HG03175 (cell line): ENCODE results near the gene WNT10A.

Experiments
- ATAC-seq: cut with Tn5 transposase; IDR thresholded peaks from one replicate; pipeline ENCODE4 v1.9.1; 2021; ENCODE audit warnings: mild to moderate bottlenecking, moderate library complexity; ENCODE audit not compliant: unreplicated experiment

The WNT10A gene

DNA sequence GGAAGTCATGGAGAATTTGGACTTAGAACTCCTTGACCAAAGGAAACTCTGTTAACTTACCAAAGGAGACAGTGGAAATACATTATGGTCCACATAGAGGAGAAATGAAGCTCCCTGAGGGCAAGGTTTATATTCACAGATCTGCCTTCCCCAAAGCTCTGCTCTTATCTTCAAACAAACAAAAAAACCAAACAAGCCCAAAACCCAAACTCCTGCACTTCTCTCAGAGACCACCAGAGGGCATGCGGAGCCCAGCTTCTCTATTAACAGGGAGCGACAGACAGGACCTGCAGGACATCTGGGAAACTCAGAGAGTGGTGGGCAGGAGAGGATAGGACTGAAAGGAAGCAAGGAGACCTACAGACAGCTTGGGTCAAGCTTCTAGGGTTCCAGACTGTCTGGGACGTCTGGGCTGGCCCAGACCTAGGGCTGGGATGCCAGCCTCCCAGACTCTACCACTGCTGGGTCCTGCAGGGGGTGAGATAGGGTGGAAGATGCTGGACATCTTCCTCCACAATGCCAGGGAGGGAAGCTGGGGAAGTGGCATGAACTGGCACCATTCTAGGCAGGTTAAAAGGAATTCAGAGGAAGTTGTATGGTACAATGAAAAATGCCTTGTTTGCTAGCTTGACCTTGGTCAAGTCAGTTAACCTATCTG is 4.0 kb upstream of the WNT10A start:
- no peak for ATAC-seq

DNA sequence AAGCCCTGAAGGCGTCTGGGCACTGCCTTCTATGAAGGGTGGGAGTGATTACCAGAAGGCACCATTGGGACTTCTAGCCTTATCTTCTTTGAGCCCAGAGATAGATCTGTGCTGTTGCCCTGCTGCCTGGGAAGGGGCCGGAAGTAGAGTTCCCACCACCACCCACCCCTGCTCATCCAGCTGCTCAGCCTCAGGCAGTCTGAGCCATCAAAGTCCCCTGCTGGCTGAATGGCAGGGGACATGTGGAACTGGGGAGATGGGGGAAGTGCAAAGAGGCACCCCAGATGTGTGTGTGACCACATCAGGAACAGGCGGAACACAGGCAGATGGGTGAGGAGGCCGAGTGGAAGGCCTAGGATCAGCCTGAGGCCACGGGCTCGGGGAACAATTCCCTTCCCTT is 3.3 kb upstream of the WNT10A start:
- no peak for ATAC-seq

DNA sequence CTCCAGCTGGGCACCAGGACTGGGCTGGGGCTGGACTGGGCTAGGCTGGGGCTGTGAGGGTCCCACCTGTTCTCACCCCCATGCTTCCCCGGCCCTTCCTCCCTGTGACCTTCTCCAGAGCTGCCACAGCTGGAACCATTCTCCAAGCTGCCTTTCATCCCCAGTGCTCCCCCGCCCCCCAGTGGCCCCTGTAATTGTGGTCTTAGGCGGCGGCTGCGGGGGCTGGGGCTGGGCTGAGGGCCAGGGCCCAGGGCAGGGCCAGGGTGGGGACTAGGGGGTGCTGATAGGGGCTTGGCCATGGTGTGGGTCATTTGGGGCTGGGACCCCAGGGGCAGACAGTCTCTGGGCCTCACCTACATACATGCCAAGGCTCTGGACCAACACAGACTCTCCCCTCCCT is 2.8 kb upstream of the WNT10A start:
- ATAC-seq, result no peak

DNA sequence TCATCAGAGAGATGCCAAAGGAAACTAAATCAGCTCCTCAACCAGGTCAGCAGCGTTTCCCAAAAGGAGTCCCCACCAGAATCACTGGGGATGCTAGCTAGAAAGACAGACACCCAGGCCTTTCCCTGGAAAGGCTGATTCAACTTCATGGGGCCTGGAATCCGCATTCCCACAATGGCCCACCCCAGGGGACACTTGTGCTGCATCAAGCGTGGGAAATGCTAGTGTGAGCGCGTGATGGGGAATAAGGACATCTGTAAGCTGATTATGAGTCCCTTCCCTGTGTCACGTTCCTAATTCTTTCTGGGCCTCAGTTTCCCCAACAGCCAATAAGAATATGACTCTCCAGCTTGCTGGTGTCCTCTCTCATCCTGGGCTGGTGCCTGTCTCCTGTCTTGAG is 2.2 kb upstream of the WNT10A start:
- ATAC-seq, result no peak

DNA sequence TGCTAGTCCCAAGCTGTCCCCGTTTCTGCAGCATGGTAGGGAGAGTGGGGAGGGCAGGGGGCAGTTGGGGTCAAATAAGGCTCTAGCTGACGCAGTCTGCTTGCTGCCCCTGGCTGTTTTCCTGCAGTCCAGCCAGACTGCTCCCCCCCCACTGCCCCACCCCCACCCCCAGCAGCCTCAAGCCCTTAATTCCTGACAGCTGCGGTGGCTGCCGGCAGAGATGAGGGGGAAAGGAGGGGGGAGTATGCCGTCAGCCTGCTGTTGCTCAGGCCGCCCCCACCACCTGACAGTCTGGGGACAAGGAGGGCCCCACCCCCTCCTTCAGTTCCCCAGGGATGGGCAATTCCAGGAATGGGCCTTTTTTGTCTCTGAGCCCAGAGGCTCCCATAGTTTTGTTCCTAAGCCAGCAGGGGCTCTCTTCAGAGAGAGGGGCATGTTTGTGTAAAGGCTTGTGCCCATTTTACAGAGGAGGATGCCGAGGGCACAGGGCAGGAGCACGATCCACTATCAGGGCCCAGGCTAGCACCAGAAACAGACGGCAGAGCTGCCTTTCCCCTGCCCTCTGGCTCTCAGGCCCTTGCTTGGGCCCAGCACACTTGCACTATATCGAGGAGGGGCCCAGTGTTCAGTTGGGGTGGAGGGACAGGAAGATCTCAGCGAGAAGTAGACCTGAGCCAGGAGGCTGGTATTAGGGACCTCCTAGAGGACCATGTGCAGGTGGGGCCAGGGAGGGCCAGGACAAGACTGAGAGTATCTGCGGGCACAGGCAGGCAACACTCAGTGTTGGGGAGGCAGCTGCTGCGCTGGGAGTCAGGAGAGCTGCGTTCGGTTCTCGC is 1.5 kb upstream of the WNT10A start:
- ATAC-seq, result no peak

DNA sequence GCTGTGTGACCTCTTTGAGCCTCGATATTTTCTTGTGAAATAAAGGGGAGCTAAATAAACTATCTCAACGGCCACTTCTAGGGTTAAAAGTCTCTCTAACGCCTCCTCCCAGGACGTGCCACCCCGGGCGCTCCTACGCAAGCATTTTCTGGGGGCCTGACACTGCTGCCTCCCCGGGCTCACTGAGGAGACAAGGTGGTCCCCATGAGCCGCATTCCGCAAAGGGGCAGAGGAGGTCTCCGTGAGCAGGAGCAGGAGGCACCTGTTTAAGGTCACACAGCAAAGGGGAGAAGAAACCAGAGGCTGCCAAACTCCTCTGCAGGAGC is 913 bp upstream of the WNT10A start:
- ATAC-seq, result no peak

DNA sequence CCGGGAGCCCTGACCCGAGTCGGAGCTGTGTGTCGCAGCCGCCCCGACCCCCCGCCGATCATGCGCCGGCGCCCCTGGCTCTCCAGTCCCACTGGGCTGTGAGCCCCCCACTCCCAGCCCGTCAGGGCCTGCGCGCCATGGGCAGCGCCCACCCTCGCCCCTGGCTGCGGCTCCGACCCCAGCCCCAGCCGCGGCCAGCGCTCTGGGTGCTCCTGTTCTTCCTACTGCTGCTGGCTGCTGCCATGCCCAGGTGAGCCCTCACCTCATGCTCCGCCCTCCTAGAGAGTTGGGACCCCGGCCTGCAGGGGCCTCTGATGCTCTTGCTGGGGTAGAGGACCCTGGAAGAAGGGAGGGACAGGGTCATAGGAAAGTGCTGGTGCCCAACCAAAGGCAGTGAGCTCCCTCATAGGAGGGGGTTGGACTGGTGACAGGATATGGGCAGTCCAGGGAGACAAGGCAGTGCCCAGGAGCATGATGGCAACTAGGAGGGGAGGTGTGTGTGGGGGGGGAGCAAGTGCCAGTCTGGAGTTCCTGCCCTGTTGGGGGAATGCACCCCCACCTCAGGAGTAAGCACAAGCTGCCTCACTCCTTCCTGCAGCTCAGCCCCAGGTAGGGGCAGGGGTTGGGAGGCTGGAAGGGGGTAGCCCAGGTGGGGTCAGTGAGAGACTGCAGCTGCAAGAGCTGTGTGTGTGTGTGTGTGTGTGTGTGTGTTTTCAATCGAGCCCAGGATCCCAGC is 375 bp downstream of the WNT10A start:
- no peak for ATAC-seq

DNA sequence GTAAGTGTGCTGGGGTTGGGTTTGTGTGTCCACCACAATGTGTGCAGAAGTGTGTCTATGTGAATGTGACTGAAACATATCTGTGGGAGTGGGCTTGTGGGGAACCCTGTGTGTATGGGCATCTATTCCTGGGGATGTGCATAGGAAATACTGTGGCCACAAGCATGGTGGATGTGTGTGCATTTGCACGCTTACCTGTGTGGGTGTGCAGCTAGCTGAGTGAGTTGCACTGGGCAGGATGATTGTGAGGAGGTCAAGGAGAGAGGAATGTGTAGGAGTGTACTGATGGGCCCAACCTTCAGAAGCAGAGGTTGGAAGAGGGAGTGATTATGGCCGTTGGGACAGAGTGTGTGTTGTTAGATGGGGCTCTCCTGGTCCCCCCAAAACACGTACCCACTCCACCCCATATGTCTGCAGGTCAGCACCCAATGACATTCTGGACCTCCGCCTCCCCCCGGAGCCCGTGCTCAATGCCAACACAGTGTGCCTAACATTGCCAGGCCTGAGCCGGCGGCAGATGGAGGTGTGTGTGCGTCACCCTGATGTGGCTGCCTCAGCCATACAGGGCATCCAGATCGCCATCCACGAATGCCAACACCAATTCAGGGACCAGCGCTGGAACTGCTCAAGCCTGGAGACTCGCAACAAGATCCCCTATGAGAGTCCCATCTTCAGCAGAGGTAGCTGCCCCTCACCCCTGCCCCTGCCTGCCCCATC is 1.2 kb downstream of the WNT10A start:
- no peak for ATAC-seq

DNA sequence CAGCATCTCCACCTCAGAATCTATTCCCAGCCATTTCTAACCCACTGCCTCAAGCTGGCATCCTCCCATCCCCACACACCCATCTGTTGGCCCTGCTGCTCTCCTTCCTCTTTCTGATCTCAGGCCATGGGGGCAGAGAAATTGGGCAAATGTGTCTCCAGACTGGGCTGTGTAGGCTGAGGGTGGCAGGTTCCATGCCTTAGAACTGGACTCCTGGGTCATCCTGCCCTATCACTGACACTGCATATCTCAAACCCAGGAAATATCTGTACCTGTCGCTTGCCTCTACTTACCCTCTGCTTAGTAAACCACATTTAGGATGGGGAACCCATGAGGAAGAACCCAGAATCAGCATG is 1.8 kb downstream of the WNT10A start:
- no peak for ATAC-seq

DNA sequence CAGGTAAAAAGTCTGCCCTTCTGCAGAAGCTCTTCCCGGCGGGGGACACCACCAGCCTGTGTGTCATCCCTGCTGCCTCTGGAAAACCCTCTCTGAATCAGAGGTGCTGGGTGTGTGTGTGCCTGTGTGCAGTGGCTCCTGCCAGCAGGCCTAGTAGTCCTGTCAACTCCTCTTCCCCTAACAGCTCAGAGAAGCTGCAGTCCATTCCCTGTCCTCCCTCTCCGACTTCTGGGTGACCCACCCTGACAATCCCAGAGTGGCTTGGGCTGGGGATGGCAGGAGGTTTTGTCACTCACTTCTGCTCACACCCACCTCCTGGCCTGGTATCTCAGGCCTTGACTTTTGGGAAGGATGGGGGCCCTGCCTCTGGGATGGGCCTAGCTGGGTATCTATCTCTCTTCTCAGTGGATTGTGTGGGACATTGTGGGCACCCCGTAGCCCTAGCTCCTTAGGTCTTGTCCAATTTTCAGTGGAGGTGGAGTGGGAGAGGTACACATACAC is 2.3 kb downstream of the WNT10A start:
- ATAC-seq, result no peak

DNA sequence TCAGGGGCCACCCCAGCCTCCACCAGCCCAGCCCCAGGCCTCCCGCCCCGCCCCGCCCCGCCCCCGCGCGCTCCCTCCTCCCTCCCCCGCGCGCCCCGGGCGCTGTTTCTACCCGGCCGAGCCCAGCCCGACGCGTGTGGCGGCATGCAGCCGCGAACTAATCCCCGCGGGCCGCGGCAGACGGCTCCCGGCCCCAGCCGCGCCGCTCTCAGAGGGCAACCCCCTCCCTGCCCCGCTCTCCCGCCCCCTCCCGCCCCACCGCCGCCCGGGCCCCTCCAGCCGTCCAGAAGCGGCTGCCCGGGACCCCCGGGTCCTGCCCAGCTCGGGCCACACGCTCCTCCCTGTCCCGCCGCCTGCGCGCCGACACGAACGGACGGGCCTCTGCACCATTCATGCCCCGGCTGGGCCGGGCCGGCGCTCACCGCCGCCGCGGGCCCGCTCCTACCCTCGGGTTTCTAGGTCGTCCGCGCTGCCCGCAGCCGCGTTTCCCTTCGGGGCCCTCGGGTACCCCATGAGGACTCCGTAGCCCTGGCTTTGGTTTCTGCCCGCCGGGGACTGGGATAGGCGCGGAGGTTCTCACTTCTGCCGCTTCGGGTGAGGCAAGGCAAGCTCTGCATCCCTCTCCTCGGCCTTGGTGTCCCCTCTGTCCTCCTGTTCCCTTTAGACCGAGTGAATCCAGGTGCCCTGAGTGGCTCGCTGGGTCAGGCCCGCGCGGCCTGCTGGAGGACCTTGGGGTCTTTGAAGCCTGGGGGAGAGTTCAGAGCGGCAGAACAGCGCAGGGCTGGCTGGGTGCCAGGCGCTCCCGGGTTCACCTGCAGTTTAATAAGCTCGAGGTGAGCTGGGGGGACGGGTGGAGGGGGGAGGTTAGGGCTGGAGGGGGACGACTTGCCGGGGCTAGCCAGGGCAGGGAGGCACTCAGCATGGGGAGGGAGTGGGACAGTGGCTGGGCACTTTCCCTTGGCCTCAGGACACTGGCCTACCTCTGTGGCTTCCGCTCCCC is 3.1 kb downstream of the WNT10A start:
- no peak for ATAC-seq

DNA sequence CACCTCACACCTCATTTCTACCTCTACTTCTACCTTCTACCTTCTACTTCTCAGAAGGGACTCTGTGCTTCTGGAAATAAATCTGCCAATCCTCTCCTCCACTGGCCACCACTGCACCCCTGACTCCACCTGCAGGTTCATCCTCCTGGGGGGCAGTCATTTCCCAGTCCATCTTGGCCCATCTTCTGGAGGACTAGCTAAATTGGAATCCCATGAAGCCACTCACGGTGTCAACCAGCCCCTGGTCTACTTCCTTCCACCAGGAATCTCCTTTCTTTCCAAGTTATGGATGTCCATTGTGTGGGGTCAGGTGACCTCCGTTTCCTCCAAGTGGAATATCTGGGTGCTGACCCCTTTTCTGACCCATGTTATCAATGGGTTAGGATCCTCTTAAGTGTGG is 3.9 kb downstream of the WNT10A start:
- no peak for ATAC-seq

DNA sequence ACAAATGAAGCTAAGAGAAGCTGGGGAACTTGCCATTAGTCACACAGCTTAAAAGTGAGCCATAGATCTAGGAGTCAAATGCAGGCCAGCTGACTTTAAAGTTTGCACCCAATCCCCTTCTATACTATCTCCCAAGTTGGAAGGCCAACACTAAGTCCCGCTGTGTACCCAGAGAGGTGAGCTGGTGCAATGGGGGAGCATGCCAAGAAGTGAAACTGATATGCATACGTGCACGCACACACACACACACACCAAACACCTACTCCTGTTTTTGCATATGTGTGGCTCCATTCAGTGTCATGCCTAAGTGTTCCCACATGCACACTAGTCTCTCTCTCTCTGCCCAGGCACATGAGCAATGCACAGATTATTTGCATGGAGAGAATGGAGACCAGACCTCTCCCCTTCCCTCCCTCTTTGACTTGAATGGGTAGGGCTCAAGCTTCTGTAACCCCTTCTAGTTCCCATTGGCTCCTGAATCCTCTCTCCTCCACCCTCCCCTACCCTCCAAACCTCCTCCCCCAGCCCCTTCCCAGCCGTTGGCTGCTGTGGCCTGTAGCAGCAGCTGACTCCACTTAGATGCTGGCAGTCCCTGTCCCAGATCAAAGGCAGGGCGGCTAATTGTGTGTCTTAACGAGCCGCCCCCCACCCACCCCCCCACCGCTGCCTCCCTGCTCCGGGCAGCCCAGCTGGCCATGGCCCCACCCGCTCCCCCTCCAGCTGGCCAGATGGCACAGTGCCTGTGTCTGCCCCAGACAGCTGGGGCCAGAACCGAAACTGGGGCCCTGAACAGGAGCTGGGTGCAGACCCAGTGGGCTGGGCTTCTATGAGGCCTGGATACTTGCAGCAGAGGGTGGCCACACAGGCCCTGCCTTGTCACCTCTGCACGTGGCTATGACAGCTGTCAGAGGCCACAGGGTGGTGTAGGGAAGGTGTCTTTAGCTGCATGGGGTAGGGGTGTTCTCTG is 5.6 kb downstream of the WNT10A start:
- peak; percentile 54 for ATAC-seq

DNA sequence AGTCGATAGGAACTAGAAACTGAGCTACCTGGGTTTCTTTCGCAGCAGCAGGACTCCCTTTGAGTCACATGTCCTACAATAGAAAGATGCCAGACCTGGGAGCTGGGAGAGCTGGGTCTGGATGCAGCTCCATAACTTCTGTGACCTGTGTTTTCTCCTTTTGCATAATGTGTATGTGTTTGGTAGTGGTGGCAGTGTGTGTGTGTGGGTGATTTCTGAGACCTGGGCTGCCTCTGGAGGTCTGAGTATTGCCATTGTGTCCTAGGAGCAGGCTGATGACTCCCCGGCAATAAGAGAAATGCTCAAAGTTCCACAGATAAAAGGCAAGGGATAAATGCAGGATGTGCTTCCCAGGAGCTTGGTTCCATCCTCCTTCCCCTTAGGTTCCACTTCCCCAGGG is 6.4 kb downstream of the WNT10A start:
- ATAC-seq, result no peak

DNA sequence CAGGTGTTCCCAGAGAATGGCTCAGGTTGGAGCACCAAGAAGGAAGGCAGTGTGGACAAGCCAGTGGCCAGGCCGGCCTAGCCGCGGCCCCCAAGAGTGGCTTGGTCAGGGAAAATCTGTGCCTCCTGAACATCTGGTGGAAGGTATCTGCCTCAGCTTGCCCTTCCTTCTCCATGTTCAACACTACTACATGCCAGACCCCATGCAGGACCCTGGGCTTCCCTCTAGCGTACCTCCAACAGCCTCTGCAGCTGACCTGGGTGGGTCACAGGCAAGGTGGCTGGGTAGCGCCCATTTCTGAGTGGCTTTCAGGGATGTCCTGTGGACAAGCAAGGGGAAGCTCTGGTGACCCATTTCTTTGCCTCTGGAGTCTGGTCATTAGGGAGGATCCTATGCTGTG is 7.7 kb downstream of the WNT10A start:
- no peak for ATAC-seq

DNA sequence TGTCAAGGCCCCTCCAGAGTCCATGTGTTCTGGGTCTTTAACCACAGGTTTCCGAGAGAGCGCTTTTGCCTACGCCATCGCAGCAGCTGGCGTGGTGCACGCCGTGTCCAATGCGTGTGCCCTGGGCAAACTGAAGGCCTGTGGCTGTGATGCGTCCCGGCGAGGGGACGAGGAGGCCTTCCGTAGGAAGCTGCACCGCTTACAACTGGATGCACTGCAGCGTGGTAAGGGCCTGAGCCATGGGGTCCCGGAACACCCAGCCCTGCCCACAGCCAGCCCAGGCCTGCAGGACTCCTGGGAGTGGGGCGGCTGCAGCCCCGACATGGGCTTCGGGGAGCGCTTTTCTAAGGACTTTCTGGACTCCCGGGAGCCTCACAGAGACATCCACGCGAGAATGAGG is 9.3 kb downstream of the WNT10A start:
- ATAC-seq, result no peak

DNA sequence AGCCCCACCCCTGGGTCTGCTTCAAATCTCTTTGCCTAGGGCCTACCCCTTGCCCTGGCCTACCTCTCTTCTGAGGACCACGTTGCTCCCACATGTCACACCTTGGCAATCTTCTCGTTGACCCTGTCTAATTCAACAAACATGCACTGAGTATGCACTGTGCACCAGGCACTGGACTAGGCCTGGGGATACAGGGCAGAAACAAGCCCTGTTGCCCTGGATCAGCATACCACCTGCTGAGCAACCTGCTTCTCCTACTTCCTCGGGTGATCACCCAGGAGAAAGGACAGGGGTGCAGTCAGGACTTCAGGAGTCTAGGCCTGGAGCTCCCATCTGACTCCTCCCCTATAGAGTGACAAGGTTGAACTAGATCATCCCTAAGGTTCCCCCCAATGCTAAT is 9.7 kb downstream of the WNT10A start:
- no peak for ATAC-seq

DNA sequence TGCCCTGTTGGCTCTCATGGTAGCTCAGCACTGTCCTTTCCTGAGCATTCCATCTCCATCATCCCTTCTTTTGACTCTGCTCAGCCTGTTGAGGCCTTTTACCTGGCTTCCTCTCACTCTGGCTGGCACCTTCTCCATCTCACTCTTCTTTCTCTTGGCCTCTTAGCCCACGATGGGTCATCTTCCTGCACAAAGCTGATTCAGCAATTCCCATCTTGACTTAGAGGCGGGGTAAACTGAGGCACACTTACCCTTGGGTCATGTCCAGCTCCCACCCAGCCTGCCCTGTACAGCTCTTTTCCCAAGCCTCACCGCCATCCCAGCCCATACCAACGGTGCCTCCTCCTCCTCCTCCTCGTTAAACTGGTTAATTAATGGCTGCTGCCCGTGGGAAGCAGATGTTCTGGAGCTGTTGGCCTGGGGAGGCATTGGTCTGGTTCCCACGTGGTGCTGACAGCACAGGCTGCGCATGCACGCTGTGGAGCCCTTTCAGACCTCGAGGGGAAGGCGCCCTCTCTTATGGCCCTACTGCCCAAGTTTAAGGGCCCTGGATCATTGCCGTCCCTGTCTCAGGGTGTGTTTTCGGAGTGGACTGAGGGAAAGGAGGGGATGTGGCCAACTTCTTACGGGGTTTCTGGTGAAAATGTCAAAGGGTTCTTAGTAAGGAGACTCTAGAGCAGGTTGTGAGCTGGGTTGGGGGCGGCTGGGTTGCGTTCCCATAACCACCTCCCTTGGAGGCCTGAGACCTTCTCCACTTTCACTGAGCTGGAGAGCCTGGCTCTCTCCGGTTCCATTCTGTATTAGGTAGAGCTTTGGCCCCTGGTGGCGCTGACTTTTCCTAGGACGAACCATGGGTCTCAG is 10.9 kb downstream of the WNT10A start:
- no peak for ATAC-seq
